ENCODE measurements around the gene POU3F2. TPM values are rescaled to one million over a fixed set of nuclear protein-coding genes. Genes with fewer than 3 reads are reported as not detected.

Gene POU3F2
- total and polyA plus RNA-seq, 7 donors: not detected

DNA sequence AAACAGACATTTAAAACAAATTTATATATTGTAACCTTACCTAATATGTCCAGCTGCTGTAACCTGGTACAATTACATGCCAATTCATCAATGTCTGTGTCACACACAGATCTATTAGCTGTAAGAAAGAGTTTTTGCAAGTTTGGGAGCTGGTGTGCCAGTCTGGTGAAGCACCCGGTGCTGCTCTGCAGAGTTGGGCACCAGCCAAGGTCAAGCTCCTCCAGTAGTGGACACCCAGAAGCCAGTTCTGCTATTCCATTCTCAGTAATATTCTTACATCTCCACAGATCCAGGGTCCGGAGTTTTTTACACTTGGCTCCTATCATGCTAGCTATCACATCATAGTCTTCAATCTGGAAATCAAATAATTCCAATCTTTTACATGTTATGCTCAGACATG, 41.0 kb downstream of the POU3F2 start:
- H3K4me1 ChIP-seq: no peaks in the 10 kb centered on the region
- 79 to 84% methylated on average over 2 of the region's 2 CpGs for WGBS, 2 donors
- DNase-seq: no peak
- no peak overlapping the region for H3K27ac ChIP-seq
- no peak overlapping the region for H3K4me3 ChIP-seq
- H3K36me3 ChIP-seq: peaks cover 0 to 39% (median 0%) of the 10 kb centered on the region in 4 donors
- no peak for TF ChIP-seq POLR2AphosphoS5 (IDR thresholded peaks at IDR 0.05)
- no peak for TF ChIP-seq EP300 (IDR thresholded peaks at IDR 0.05)
- TF ChIP-seq, protein P1, sequence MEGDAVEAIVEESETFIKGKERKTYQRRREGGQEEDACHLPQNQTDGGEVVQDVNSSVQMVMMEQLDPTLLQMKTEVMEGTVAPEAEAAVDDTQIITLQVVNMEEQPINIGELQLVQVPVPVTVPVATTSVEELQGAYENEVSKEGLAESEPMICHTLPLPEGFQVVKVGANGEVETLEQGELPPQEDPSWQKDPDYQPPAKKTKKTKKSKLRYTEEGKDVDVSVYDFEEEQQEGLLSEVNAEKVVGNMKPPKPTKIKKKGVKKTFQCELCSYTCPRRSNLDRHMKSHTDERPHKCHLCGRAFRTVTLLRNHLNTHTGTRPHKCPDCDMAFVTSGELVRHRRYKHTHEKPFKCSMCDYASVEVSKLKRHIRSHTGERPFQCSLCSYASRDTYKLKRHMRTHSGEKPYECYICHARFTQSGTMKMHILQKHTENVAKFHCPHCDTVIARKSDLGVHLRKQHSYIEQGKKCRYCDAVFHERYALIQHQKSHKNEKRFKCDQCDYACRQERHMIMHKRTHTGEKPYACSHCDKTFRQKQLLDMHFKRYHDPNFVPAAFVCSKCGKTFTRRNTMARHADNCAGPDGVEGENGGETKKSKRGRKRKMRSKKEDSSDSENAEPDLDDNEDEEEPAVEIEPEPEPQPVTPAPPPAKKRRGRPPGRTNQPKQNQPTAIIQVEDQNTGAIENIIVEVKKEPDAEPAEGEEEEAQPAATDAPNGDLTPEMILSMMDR (IDR thresholded peaks at IDR 0.05): no peak
- TF ChIP-seq POLR2A (IDR thresholded peaks at IDR 0.05): no peak
- intact Hi-C loops (cut with DNase I): no loop called here
- H3K9me3 ChIP-seq: no peaks in the 10 kb centered on the region
- no peaks in the 10 kb centered on the region for H3K27me3 ChIP-seq

DNA sequence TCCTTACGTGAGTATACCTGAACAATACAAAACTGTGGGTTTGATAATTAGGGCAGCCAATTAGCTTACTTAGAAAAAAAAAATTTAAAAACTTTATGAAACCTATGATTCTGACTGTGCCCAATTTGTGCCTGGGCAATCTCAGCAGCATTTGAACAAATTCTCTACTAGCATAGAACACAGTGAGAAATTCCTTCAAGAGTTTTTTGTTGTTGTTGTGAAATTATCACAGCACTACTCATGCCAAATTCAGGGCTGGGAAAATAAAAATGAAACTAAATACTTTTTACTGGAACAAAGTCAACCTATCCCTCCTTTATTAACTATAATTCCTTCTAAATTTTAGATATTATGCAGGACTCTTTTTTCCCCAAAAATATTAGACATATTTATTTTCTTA, 42.9 kb downstream of the POU3F2 start:
- Histone ChIP-seq H3K27ac (no peak overlapping the region), H3K4me3 (no peak overlapping the region), H3K27me3 (no peaks in the 10 kb centered on the region), H3K36me3 (peaks cover 0 to 42% (median 0%) of the 10 kb centered on the region in 4 donors), H3K4me1 (no peaks in the 10 kb centered on the region), H3K9me3 (no peaks in the 10 kb centered on the region)
- intact Hi-C loops (cut with DNase I): no loop called here
- no peak for DNase-seq
- WGBS, 2 donors: 0 to 98% methylated on average over 1 of the region's 1 CpG
- TF ChIP-seq EP300 (IDR thresholded peaks at IDR 0.05): no peak
- TF ChIP-seq POLR2AphosphoS5 (IDR thresholded peaks at IDR 0.05): no peak
- TF ChIP-seq, protein P1 (IDR thresholded peaks at IDR 0.05): no peak
- no peak for TF ChIP-seq POLR2A (IDR thresholded peaks at IDR 0.05)

- H3K9me3 ChIP-seq: no peaks in the 10 kb centered on the region
- TF ChIP-seq POLR2A (IDR thresholded peaks at IDR 0.05) (no peak), EP300 (IDR thresholded peaks at IDR 0.05) (no peak), POLR2AphosphoS5 (IDR thresholded peaks at IDR 0.05) (no peak)
- TF ChIP-seq, protein P1 (IDR thresholded peaks at IDR 0.05): no peak
Measured at GRCh38 chr6:98880486-98880885, 46.1 kb downstream of the POU3F2 start.

GRCh38 chr6:98885330-98885729, 51.0 kb downstream of the POU3F2 start:
- no peaks in the 10 kb centered on the region for H3K4me1 ChIP-seq
- 88 to 92% methylated on average over 3 of the region's 3 CpGs for WGBS, 2 donors
- H3K27ac ChIP-seq: no peak overlapping the region
- H3K4me3 ChIP-seq: no peak overlapping the region
- H3K27me3 ChIP-seq: no peaks in the 10 kb centered on the region
- DNase-seq: no peak
- TF ChIP-seq POLR2A (IDR thresholded peaks at IDR 0.05) (no peak), POLR2AphosphoS5 (IDR thresholded peaks at IDR 0.05) (no peak), EP300 (IDR thresholded peaks at IDR 0.05) (no peak)
- TF ChIP-seq, protein P1 (IDR thresholded peaks at IDR 0.05): no peak
- H3K36me3 ChIP-seq: peaks cover 0 to 24% (median 9%) of the 10 kb centered on the region in 4 donors
- no peaks in the 10 kb centered on the region for H3K9me3 ChIP-seq
- intact Hi-C loops (cut with DNase I): no loop called here

More at GRCh38 chr6:98880486-98880885, 46.1 kb downstream of the POU3F2 start:
- Histone ChIP-seq H3K27me3 (no peaks in the 10 kb centered on the region), H3K4me1 (no peaks in the 10 kb centered on the region), H3K27ac (no peak overlapping the region), H3K36me3 (peaks cover 0 to 37% (median 2%) of the 10 kb centered on the region in 4 donors), H3K4me3 (no peak overlapping the region)
- DNase-seq: no peak
- intact Hi-C loops (cut with DNase I): no loop called here

DNA sequence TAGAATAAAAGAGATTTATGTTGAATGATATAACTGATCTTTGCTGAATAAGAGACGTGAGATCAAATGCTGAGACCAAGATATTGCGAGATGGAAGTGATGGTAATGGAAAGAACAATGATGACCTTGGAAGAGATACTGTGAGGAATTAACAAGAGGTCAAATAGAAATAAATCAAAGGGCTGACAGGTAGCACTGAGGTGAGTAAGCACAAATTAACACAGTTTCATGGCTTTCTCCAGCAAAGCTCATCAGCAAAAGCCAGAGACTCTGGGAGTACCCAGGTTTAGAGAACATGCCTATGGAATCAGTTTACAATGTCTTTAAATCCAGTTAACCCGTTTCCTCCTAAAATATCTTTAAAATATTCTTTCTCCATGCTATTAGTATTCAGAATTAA, 53.3 kb downstream of the POU3F2 start:
- no peak overlapping the region for H3K4me3 ChIP-seq
- TF ChIP-seq POLR2A (IDR thresholded peaks at IDR 0.05): no peak
- TF ChIP-seq EP300 (IDR thresholded peaks at IDR 0.05): no peak
- no peak for TF ChIP-seq POLR2AphosphoS5 (IDR thresholded peaks at IDR 0.05)
- TF ChIP-seq, protein P1 (IDR thresholded peaks at IDR 0.05): no peak
- H3K27ac ChIP-seq: no peak overlapping the region
- no peaks in the 10 kb centered on the region for H3K4me1 ChIP-seq
- DNase-seq: no peak
- intact Hi-C loops (cut with DNase I): no loop called here
- H3K27me3 ChIP-seq: no peaks in the 10 kb centered on the region
- peaks cover 0 to 21% (median 9%) of the 10 kb centered on the region in 4 donors for H3K36me3 ChIP-seq
- WGBS, 2 donors: 96 to 98% methylated on average over 3 of the region's 3 CpGs
- no peaks in the 10 kb centered on the region for H3K9me3 ChIP-seq
